H1 (cell line): Measurements from ENCODE around the gene MYH11. TPM values are rescaled to one million over a fixed set of nuclear protein-coding genes. Genes with fewer than 3 reads are reported as not detected.

Experiments
- ASH2L ChIP-seq: fragments of 200-600, 300-600 bp; sonication (generic); IDR thresholded peaks from one replicate; pipeline ENCODE4 v1.7.1; 2017; ENCODE audit warnings: low read length
- BCL11A ChIP-seq, 2 experiments: IDR thresholded peaks; one replicate each; pipeline ENCODE4 v1.6.1; 2011; ENCODE audit warnings: low read depth in 2 of 2, low read length in 2 of 2, mild to moderate bottlenecking in 2 of 2
- CBX8 ChIP-seq: fragments of 300-800, 300-1000 bp; sonication (generic); IDR thresholded peaks from 2 replicates; pipeline ENCODE4 v1.7.1; 2016; ENCODE audit warnings: low read depth, low read length, borderline replicate concordance
- EGR1 ChIP-seq: IDR thresholded peaks from 2 replicates; pipeline ENCODE4 v1.6.1; 2011; ENCODE audit warnings: low read depth, low read length, borderline replicate concordance
- TEAD4 ChIP-seq: IDR thresholded peaks from 2 replicates; pipeline ENCODE4 v1.6.1; 2012; ENCODE audit warnings: low read depth, low read length, inconsistent platforms, mixed read lengths
- polyA plus RNA-seq, 7 experiments: library from polyadenylated mRNA; depleted of rRNA in 3 of 7; stranded (reverse) in 5 of 7; unstranded in 2 of 7; fragments of >200 nt in 5 of 7; fragments of 200-250 nt in 2 of 7; gene quantifications; 1 replicate in 5 of 7; 2 replicates in 1 of 7; 4 replicates in 1 of 7; pipeline versions ENCODE4 v1.2.1 to v1.2.3, GENCODE V29; 2011 to 2013; ENCODE audit warnings: missing spikeins in 2 of 7, mixed read lengths in 2 of 7
- total RNA-seq: library from RNA; stranded (reverse); fragmentation: NEBNext Ultra II Directional; extraction: Animal tissue kit (Norgen Biotek cat#: 25700); gene quantifications from 2 replicates; pipeline ENCODE4 v1.2.1, GENCODE V29; 2021

MYH11 gene
- total and polyA plus RNA-seq, 2 of the 8 experiments (the other 6 are each of a cell fraction or from before 2014, with no cell fraction given), result 0.11 to 0.78 TPM

DNA sequence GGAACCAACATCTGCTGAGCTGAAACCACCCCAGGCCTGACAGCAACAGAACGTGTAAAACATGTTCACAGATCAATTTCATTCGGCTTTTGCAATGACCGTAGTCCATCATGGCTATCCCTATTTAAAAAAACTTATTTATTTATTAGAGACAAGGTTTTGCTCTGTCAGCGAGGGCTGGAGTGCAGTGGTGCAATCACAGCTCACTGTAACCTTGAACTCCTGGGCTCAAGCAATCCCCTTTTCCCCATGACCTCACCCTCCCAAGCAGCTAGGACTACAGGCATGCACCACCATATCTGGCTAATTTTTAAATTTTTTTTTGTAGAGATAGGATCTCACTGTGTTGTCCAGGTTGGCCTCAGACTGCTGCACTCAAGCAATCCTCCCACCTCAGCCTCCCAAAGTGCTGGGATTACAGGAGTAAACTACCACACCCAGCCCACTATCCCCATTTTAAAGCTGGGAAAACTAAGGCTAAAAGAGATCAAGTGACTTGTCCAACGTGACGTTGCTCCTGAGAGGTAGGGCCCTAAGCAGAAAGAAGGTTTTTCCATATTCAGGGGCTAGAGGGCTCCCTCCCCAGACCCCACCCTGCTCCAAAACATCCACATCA, 77.7 kb downstream of the MYH11 start (continued):
- no peak for TF ChIP-seq ASH2L
- no peak for TF ChIP-seq EGR1
- no peak for TF ChIP-seq TEAD4
- TF ChIP-seq CBX8, result no peak
- TF ChIP-seq BCL11A (IDR thresholded peaks at IDR 0.05; ENCODE audit: low read depth in 2 of 2, low read length in 2 of 2), result no peak
